Esophagus muscularis mucosa (tissue), 4 donors: ENCODE results near the gene TXNRD2.

Experiments used
- CTCF ChIP-seq, 3 experiments: fragments of 200-600 bp in 2 of 3; fragments of 450-650 bp in 1 of 3; sonication (generic) in 2 of 3; IDR thresholded peaks; one replicate each; pipeline ENCODE4 v1.5.1; 2017 to 2019; ENCODE audit warnings: antibody characterized with exemption in 3 of 3, mild to moderate bottlenecking in 2 of 3, moderate library complexity in 1 of 3
- EP300 ChIP-seq: sonication (generic); formaldehyde crosslinking; IDR thresholded peaks from one replicate; pipeline ENCODE4 v1.6.1; 2017; ENCODE audit warnings: antibody characterized with exemption
- POLR2A ChIP-seq: fragments of 450-650 bp; IDR thresholded peaks from one replicate; pipeline ENCODE4 v1.6.1; 2017; ENCODE audit warnings: antibody characterized with exemption, moderate library complexity, mild to moderate bottlenecking, low read depth
- POLR2AphosphoS5 ChIP-seq, 2 donors: sonication (generic); formaldehyde crosslinking; IDR thresholded peaks; one replicate each; pipeline ENCODE4 v1.6.1; 2017; ENCODE audit warnings: antibody characterized with exemption in 2 of 2

DNA sequence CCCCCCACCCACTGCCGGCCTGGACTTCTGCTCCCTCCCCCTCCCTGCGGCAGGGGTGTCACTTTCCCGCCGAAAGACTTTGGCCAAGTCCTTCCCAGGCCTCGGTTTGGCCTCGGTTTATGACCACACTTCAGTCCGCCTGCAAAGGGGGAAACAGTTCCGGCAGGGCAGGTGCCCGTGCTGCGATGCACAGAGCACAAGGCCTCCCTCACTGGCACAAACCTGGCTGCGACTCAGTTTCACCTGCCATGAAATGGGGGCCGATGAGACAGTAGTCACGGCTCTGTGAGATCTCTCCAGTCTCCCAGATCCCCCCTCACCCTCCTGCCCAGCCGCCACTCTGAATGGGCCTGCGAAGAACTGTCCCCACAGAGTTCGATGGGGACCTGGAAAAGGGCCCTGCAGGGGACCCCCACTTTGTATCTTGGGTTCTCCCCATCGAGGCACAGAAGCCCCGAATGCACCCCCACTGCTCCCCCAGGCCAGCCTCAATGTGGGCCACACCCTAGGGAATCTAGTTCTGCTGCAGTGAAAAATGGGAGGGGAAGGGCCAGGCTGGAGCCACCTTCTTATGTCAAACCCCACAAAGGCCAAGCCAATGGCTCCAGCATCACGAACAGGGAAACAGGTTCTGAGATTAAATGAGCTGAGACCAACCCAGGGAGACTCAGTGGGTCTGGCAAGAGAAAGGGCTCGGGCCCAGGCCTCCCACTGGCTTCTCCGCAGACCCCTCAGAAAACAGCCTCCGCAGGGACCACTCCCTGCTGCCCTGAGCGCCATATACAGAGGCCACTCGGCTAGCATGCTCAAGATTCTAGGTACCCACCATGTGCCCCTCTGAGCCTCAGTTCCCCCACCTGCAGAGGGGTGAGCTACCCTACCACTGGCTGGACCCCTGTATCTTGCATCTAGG lies 46.0 kb upstream of the TXNRD2 start:
- no peak for TF ChIP-seq POLR2A
- TF ChIP-seq CTCF (IDR thresholded peaks at IDR 0.05), result no peak
- no peak for TF ChIP-seq EP300
- TF ChIP-seq POLR2AphosphoS5 (IDR thresholded peaks at IDR 0.05), result no peak
